Measurements from ENCODE around the gene LTBR.
A peak's percentile ranks its signal among the peaks of the same experiment; 100 is the strongest.

Gene LTBR

GRCh38 chr12:6428326-6428725 lies 44.4 kb downstream of the LTBR start:
- DNase-seq, result no peak

GRCh38 chr12:6430124-6430989 lies 46.4 kb downstream of the LTBR start:
- DNase-seq, result peak; percentile 47

GRCh38 chr12:6432991-6433390 lies 49.0 kb downstream of the LTBR start:
- DNase-seq, result no peak

- DNase-seq, result no peak
These were observed 50.5 kb downstream of the LTBR start for GRCh38 chr12:6434205-6435140.

GRCh38 chr12:6435961-6436715 lies 52.2 kb downstream of the LTBR start:
- no peak for DNase-seq

GRCh38 chr12:6437586-6437985 lies 53.6 kb downstream of the LTBR start:
- no peak for DNase-seq

GRCh38 chr12:6438345-6438744 lies 54.4 kb downstream of the LTBR start:
- no peak for DNase-seq

- no peak for DNase-seq
These were observed 56.4 kb downstream of the LTBR start for GRCh38 chr12:6440391-6440790.
